HG03139 (cell line): ENCODE data around the gene TSPY3.
"Not testable (repeated sequence)": the region's sequence is repeated elsewhere in the genome, so short reads cannot be mapped to it uniquely, and the experiment has no call there.

ENCODE experiments used
- ATAC-seq: cut with Tn5 transposase; IDR thresholded peaks from one replicate; pipeline ENCODE4 v1.9.1; 2021; ENCODE audit not compliant: unreplicated experiment

TSPY3 gene

GRCh38 chrY:9398121-9398520 is at the start of gene TSPY3:
Gene TSPY3 (plus strand): TSS chrY:9398421. CDS start chrY:9398467, 46 bp downstream.
- not testable (repeated sequence) for ATAC-seq

GRCh38 chrY:9357497-9357896 is 40.7 kb upstream of the TSPY3 start, which contains the start of gene TSPY8:
Gene TSPY8 (plus strand): TSS chrY:9357797. CDS start chrY:9357843, 46 bp downstream.
- ATAC-seq, result not testable (repeated sequence)

GRCh38 chrY:9396527-9396926 is 1.7 kb upstream of the TSPY3 start:
- not testable (repeated sequence) for ATAC-seq
